KG1 (cell line): Measurements from ENCODE around the gene PTPRT.

ENCODE experiments used
- DNase-seq: peaks from one replicate; lab custom pipeline; 2025; lab: John Stamatoyannopoulos, UW

The PTPRT gene

GRCh38 chr20:42191140-42191860 is 998.4 kb downstream of the PTPRT start:
- no peak for DNase-seq

- no peak for DNase-seq
These were observed 999.6 kb downstream of the PTPRT start for GRCh38 chr20:42190084-42190483.

DNA sequence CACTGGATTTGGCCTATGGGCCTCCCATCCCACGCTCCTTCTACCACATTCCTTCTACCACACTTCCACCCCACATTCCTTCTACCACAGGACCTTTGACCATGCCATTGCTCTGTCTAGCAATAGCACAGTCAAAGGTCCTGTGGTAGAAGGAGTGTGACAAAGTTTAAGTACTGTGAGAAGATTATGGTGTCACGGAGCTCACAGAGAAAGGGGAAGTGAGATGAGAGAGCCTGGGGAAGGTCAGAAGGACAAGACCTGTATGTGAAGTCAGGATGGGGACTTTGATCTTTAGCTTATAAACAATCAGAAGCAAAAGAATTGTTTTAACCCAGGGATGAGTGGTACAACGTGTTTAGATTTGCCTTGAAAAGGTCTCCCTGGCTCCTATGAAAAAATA is 1003.4 kb downstream of the PTPRT start:
- no peak for DNase-seq

DNA sequence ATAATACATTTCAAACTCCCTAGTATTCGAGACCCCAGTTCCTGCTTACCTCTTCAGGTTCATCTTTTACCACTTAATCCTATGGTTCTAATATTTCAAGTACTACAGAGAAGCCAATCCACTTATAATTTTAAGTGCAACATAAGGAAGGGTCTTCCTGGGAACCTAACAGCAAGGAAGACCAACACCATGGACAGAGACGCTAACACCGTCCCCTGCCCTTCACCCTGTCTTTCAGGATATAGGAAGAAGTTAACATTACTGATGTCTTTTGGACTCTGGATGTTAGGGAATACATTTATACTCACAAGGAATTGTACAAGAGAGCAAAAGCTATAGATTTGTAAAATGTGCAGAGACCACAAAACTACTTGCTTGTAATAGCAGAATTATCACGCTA is 1006.6 kb downstream of the PTPRT start:
- DNase-seq: no peak

DNA sequence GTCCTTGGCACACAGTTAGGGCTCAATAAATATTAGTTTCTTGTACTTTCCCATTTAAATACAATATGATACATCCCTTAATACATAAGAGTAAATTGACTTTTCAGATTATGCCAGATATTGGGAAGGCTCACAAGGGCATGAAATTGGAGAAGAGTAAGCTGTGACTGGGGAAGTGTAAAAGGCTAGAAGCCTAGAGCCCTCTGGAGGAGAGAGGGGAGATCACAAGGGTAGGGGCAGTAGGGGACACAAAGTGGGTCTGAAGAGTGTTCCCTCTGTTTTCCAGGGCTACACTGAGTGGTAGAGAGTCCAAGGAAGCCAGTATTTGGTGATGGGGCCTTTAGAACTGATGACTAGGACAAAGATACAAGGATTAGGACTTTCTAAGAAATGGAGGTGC is 1008.6 kb downstream of the PTPRT start:
- DNase-seq: no peak

DNA sequence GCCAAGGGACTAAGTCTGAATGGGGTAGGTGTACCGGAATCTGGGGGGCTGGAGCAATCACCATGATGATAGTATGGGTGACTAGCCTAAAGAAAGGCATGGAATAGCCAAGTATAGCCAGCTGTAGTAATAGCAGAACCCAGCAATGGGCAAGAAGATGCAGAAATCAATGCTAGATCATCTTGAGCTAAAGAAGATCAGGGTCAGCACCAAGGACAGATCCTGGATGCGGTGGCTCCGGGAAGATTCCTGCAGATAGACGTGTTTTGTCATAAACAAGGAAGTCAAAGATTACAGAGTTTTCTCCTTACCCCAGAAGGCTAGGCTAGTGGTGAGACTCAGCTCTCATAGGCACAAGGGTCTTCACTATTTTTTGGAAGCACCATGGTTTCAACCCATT is 1009.9 kb downstream of the PTPRT start:
- no peak for DNase-seq

DNA sequence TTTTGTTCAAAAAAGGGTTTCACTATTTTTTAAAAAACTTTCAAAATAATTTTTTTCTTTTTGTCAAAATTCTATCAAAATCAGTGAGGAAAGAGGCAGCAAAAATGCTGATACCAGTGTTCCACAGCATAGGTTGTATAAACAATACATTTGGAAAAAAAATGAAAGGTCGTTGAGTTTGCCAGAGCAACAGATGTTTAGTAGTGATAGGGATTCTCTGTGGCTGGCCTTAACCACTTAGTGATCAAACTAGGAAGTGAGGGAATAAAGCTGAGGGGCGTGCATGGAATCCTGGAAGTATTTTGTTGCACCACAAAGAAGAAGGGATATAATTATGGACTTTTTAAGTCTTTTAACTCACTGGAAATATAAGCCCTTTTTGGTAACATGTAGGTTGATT is 1016.3 kb downstream of the PTPRT start:
- no peak for DNase-seq

DNA sequence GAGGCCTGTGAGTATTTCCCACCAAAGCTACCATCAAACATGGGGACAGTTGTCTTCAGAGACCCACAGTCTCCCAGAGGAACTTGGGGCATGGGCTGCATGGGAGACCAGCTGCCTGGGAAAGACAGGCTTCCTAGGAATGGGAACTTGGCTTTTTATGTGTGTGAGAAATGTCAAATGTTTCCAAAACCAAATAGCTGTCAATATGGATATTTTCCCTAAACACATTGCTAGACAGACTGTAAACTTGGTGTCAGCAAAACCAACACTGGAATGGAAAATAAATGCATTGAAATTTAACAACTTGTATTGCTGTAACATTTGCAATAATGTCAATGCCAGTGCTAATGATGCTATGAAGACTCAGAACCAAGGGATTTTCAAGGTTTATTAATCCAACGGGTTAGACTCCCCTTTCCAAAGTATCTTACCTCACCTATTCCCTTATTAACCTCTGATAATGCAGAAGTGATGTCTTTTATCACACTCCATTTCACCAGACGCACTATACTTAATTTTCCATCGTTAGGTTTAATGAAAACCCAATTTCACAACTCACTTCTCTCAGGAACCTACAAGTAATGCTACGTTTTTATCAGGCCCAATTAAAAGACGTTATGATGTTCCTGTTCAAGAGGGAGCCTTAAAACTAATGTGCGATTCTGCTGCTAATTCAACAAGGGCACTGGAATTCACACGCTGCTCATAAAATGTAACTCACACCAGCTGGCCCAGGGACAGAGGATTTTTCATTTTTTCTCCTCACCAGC is 1025.4 kb downstream of the PTPRT start:
- no peak for DNase-seq

GRCh38 chr20:42161228-42161829 is 1028.4 kb downstream of the PTPRT start:
- no peak for DNase-seq

GRCh38 chr20:42159808-42160207 is 1029.9 kb downstream of the PTPRT start:
- DNase-seq: no peak

DNA sequence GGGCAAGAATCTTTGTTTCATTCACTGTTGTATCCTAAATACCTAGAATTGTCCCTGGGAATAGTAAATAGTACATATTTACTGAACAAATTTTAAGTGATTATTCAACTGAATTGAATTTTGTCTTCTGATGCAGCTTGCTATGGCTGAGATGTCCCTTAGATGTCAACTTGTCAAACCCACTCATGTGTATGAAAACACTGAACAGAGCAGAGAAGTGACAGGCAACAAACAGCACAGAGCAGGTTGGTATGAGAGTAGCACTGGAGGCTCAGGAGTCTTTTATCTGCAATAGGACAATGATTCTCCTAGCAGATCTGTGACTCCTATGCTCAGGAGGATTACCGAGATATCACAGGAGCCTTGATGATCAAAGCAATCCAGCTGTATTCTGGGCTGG is 1031.4 kb downstream of the PTPRT start:
- DNase-seq: no peak

DNA sequence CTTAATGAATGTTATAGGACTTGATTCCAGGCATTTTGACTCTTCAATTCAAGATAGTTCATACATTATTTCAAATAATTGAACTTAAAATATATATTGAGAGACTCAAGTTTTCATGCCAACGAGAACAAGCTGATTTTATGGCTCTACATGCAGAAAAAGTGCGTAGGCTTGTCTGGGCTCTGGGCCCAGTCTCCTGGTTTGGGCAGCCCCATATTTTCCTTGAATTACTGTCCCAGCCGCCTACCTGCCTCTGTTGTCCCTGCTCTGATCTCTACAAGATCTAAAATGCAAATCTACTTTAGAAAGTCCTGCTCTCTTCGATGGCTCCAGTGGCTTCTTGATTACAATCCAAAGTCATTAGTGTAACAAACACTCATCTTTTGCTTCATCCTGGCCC is 1034.1 kb downstream of the PTPRT start:
- no peak for DNase-seq

- DNase-seq: no peak
These were observed 1037.1 kb downstream of the PTPRT start for GRCh38 chr20:42152575-42152974.

DNA sequence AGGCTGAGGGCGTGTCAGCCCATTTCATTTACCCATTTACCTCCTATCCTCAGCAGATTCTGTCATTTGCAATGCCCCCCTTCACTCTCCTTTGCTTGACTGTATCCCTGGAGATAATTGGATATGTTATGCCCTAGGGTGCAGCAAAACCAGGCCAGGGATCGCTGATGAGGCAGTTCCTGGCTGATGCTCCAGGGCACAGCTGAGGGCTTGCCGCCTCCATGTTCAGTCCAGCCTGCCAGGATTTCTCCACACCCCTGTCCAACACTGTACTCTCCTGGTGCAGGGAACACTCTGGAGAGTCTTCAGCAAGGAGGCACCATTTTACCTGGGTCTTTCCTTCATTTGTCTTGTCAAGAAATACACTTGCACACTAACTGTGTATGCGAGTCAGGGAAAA is 1039.5 kb downstream of the PTPRT start:
- no peak for DNase-seq

GRCh38 chr20:42138729-42139128 is 1051.0 kb downstream of the PTPRT start:
- DNase-seq: no peak

GRCh38 chr20:42134265-42135098 is 1055.2 kb downstream of the PTPRT start:
- DNase-seq: no peak

DNA sequence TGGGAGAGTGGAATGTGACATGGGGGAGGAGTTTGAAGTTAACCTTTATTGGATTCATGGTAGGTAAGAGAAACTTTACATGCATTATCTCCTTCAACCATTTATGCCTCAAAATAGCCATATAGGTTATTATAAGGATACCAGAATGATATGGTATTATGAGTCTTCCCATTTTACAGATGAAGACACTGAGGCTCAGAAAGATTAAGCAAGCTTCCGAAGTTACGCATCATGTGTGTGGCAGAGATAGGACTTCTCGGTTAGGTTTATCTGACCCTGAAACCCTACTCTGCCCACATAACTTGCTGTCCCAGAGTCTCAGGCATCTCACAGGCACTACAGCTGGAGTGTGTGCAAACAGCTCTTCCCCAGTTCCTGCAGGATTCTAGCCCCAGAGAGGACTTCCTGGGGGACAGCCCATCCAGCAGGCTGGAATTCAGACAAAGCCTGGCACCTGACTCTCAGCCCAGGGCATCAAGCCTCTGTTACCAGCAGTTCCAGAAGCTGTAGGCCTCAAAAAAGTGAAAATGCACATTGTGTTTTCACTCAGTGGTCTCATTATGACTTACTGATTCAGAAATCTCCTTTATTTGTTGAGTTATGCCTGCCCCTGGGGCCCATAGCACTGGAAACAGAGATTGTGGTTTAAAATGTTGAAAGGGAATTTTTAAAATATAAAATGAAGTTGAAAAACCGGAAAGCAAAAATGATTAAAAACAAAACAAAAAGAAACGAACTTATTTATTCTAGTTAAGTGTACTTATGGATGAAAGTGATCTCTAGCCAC is 1058.7 kb downstream of the PTPRT start:
- no peak for DNase-seq

DNA sequence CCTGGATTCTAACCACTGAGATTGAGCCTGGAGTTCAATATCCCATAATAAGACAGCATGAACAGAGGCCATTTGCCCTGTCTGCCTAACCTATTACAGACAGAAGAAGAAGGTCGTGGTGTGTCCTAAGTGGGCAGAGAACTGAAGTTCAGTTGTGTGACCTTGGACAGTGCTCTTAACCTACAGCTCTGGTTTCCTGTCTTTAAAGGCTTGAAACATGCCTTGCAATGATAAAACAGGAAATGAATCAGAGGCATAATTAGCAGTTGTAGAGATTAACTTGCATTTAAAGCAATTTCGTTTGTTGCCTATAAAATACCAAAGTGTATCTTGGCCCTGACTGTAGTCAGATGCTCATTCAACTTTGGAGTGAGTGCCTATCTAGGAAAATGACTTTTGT is 1064.3 kb downstream of the PTPRT start:
- no peak for DNase-seq

DNA sequence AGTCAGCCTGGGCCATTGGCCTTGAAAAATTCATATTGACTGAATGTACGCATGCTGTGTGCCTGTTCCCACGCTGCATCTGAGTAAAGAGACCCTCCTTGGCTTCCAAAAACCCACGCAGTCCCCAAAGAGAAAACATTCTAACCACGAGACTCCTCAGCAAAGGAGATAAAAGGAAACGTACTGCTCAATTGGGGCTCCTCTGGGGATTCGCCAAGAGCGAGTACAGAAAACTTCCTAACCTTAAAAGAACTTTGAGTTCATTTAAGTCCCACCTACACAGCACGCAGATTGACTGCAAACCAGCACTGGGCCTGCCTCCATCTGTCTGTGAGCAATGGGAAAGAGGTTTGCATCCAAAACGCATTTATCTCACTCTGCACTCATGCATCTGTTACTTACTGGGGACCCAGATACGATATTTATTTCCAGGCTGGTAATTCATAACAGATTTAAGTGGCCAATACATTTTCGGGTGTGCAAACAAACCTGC is 1065.7 kb downstream of the PTPRT start:
- DNase-seq: no peak

DNA sequence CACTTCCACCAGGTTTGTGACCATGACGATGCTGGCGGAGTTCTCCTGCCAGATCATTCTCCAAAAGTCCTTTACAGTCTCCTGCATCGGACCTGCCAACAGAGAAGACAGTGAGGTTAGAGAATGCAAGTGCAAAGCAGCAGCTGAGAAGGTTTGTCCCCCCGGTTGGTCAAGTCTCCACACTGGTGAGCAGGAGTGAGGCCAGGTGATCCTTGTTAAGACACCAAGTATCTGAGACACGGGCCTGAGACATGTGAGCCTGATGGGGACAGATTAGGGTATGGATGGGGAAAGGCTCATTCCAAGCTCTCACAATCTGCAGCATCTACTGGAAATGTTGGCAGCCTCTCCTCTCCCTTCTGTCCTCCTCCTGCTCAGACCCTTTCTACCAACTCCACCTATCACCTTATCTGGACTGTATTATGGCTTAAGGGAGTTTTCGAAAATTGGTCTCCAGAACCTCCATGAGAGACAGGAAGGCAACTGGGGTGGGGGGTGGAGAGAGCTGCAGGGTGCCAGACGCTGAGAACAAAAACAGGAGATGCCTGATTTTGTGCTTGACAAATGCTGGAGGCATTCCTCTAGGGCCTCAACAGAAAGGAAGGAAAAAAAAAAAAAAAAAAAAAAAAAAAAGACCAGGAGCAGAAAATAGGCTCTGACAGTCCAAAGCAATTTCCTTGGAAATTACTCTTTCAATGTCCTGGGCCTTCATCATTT is 1071.1 kb downstream of the PTPRT start:
- no peak for DNase-seq

DNA sequence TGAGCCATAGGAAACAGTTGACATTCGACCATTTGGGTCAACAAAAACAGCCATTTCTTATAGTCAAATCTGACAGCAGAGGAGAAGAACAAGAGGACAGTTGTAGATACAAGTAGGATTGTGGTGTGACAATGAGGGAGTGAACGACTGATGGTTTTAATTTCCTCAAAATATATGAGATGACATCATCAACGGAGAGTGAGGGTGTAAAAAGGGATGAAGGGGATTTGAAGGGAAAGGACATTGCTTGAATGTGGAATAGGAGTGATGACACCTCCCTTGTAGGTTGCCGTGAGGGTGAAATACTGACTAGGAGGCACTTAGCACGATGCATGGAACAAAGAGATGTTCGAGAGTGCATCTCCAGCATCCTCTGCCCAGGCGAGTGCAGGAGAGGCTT is 1071.7 kb downstream of the PTPRT start:
- no peak for DNase-seq
